Lung (tissue), 12 donors: ENCODE results near the gene ARHGAP18. TPM values are rescaled to one million over a fixed set of nuclear protein-coding genes. Genes with fewer than 3 reads are reported as not detected.

ENCODE experiments used
- ATAC-seq: fragments of 200-7000 bp; cut with Tn5 transposase; one replicate; pipeline ENCODE4 v1.9.1; 2020; ENCODE audit warnings: moderate number of reproducible peaks; ENCODE audit not compliant: insufficient read depth, low FRiP score
- DNase-seq, 3 donors: peaks; one replicate each; pipeline ENCODE4 v3.0.0-alpha.2; 2013 to 2017
- H3K27ac ChIP-seq, 2 donors: one replicate each; pipeline ENCODE4 v1.5.1; 2013; ENCODE audit warnings: mild to moderate bottlenecking in 2 of 2, moderate library complexity in 2 of 2, control low read depth in 1 of 2, inconsistent platforms in 1 of 2, low read depth in 1 of 2, low read length in 1 of 2
- H3K27me3 ChIP-seq, 3 donors: one replicate each; pipeline ENCODE4 v1.5.1; 2013; ENCODE audit warnings: low read length in 2 of 3; ENCODE audit not compliant: control insufficient read depth in 3 of 3, insufficient read depth in 3 of 3
- H3K36me3 ChIP-seq, 4 donors: one replicate each; pipeline ENCODE4 v1.5.1; 2013; ENCODE audit warnings: low read length in 4 of 4, mild to moderate bottlenecking in 1 of 4, moderate library complexity in 1 of 4; ENCODE audit not compliant: control insufficient read depth in 4 of 4, insufficient read depth in 4 of 4
- H3K4me1 ChIP-seq, 5 donors: one replicate each; pipeline ENCODE4 v1.5.1; 2013; ENCODE audit warnings: low read length in 5 of 5, mild to moderate bottlenecking in 2 of 5, moderate library complexity in 1 of 5; ENCODE audit not compliant: control insufficient read depth in 5 of 5, insufficient read depth in 5 of 5
- H3K4me3 ChIP-seq: one replicate; pipeline ENCODE4 v1.5.1; 2013; ENCODE audit warnings: mild to moderate bottlenecking, control low read depth, moderate library complexity
- H3K9ac ChIP-seq, 2 donors: one replicate each; pipeline ENCODE4 v1.5.1; 2013; ENCODE audit warnings: low read length in 2 of 2, control low read depth in 1 of 2; ENCODE audit not compliant: insufficient read depth in 1 of 2
- H3K9me3 ChIP-seq, 4 donors: one replicate each; pipeline ENCODE4 v1.5.1; 2013; ENCODE audit warnings: low read length in 3 of 4, mild to moderate bottlenecking in 1 of 4, moderate library complexity in 1 of 4; ENCODE audit not compliant: control insufficient read depth in 4 of 4, insufficient read depth in 3 of 4
- CTCF ChIP-seq: IDR thresholded peaks from 2 replicates; pipeline ENCODE4 v1.5.1; 2012; ENCODE audit warnings: mild to moderate bottlenecking; ENCODE audit errors: control extremely low read depth, extremely low read depth
- WGBS, 2 donors: extraction: QIAGEN DNeasy Blood & Tissue Kit; methylation state at CpG; one replicate each; pipeline ENCODE4 v1.1.7; 2013; 5-methylcytosine and 5-hydroxymethylcytosine counted together
- polyA plus RNA-seq, 2 donors: library from polyadenylated mRNA; stranded (reverse); fragments of 200-250 nt; gene quantifications; one replicate each; pipeline ENCODE4 v1.2.1, GENCODE V29; 2013
- total RNA-seq, 2 donors: library from RNA; depleted of rRNA in 1 of 2; stranded (reverse); fragments of >200 nt in 1 of 2; gene quantifications; one replicate each; pipeline ENCODE4 v1.2.1, GENCODE V29; 2014 to 2021
- donor health status: control.
- donor health status: control.
- donor health status: Bipolar disorder and iron deficiency.
- donor health status: healthy.
- donor health status: DM: yes; HTN: yes; CAD: no.

The ARHGAP18 gene
- total and polyA plus RNA-seq, 4 donors = 16.4 to 70.7 (median 33.0) TPM

- no peaks in the 10 kb centered on the region for H3K9me3 ChIP-seq
- WGBS, 2 donors = 75 to 85% methylated on average over 3 of the region's 3 CpGs
- H3K9ac ChIP-seq = no peak overlapping the region
- H3K27me3 ChIP-seq = no peaks in the 10 kb centered on the region
- H3K27ac ChIP-seq = no peak overlapping the region
- H3K36me3 ChIP-seq = no peaks in the 10 kb centered on the region
- no peaks in the 10 kb centered on the region for H3K4me1 ChIP-seq
- ATAC-seq (no peak), DNase-seq (peak in 2 of 3 donors; percentile 57 to 60)
- TF ChIP-seq CTCF = no peak
- H3K4me3 ChIP-seq = no peak overlapping the region
Observed at GRCh38 chr6:129719692-129720091, 9.7 kb upstream of the ARHGAP18 start.

GRCh38 chr6:129717277-129717676, 7.3 kb upstream of the ARHGAP18 start:
- Histone ChIP-seq H3K9me3 (no peaks in the 10 kb centered on the region), H3K27me3 (no peaks in the 10 kb centered on the region), H3K4me3 (no peak overlapping the region), H3K27ac (no peak overlapping the region), H3K36me3 (no peaks in the 10 kb centered on the region), H3K4me1 (no peaks in the 10 kb centered on the region), H3K9ac (no peak overlapping the region)
- DNase-seq = no peak
- WGBS, 2 donors = 72 to 83% methylated on average over 5 of the region's 5 CpGs
- no peak for ATAC-seq
- TF ChIP-seq CTCF = no peak

GRCh38 chr6:129713806-129714333, 3.9 kb upstream of the ARHGAP18 start:
- ATAC-seq (no peak), DNase-seq (peak in 1 of 3 donors; percentile 40)
- 62 to 75% methylated on average over 4 of the region's 4 CpGs for WGBS, 2 donors
- H3K4me3 ChIP-seq = no peak overlapping the region
- peaks cover 0 to 19% (median 0%) of the 10 kb centered on the region in 5 donors for H3K4me1 ChIP-seq
- H3K36me3 ChIP-seq = no peaks in the 10 kb centered on the region
- H3K27ac ChIP-seq = no peak overlapping the region
- no peaks in the 10 kb centered on the region for H3K9me3 ChIP-seq
- H3K9ac ChIP-seq = no peak overlapping the region
- TF ChIP-seq CTCF = no peak
- no peaks in the 10 kb centered on the region for H3K27me3 ChIP-seq

GRCh38 chr6:129711271-129711631, 1.3 kb upstream of the ARHGAP18 start:
- TF ChIP-seq CTCF = no peak
- DNase-seq (no peak), ATAC-seq (no peak)
- H3K4me1 ChIP-seq = peaks cover 0 to 20% (median 4%) of the 10 kb centered on the region in 5 donors
- no peak overlapping the region for H3K9ac ChIP-seq
- H3K4me3 ChIP-seq = no peak overlapping the region
- H3K36me3 ChIP-seq = no peaks in the 10 kb centered on the region
- no peaks in the 10 kb centered on the region for H3K27me3 ChIP-seq
- H3K9me3 ChIP-seq = no peaks in the 10 kb centered on the region
- no peak overlapping the region for H3K27ac ChIP-seq
- 96 to 100% methylated on average over 2 of the region's 2 CpGs for WGBS, 2 donors
